SK-MEL-5 (cell line): Measurements from ENCODE around the gene INTS7. TPM values are rescaled to one million over a fixed set of nuclear protein-coding genes. Genes with fewer than 3 reads are reported as not detected.

Source experiments
- DNase-seq: peaks from one replicate; pipeline ENCODE4 v3.0.0-alpha.2; 2016; ENCODE audit warnings: low read depth, low spot score
- in situ Hi-C: cut with HindIII; loops from 2 replicates; pipeline ENCODE4 v1.10.0; 2016; ENCODE audit warnings: low sequenced_read_pairs, high pct_unique_total_duplicates, low pct_unique_long_range_greater_than_20kb
- polyA plus RNA-seq, 2 experiments: library from polyadenylated mRNA; depleted of rRNA; stranded (reverse); fragments of >200 nt; gene quantifications; 2 replicates each; pipeline ENCODE4 v1.2.3, GENCODE V29; 2015
- total RNA-seq: library from RNA; depleted of rRNA; stranded (reverse); fragments of >200 nt; shearing (Covaris generic); gene quantifications from 2 replicates; pipeline ENCODE4 v1.2.3, GENCODE V29; 2014; rRNA removed

INTS7 gene
- total RNA-seq, result 20.7 and 25.4 TPM in 2 replicates
- polyA plus RNA-seq (2015; cell fraction: cytosol; rRNA removed), result 21.2 and 21.6 TPM in 2 replicates
- 18.0 and 23.1 TPM in 2 replicates for polyA plus RNA-seq (2015; cell fraction: nucleus; rRNA removed)

GRCh38 chr1:212035123-212035834 is at the start of gene INTS7, which contains the start of gene DTL:
INTS7 (minus strand) TSS chr1:212035557; CDS start chr1:212035437, 120 bp downstream.
DTL (plus strand) TSS chr1:212035748; CDS start chr1:212035891, 143 bp downstream.
- DNase-seq, result peak; percentile 99
- in situ Hi-C loops, result no loop called here

GRCh38 chr1:212082765-212083406 is 47.5 kb upstream of the INTS7 start:
- in situ Hi-C loops, result no loop called here
- no peak for DNase-seq

- in situ Hi-C loops, result no loop called here
- no peak for DNase-seq
These were observed 43.5 kb upstream of the INTS7 start for GRCh38 chr1:212078826-212079225.

- DNase-seq, result peak; percentile 62
- in situ Hi-C loops, result no loop called here
These were observed 41.7 kb upstream of the INTS7 start for GRCh38 chr1:212077028-212077427.

- no peak for DNase-seq
- in situ Hi-C loops, result no loop called here
These were observed 39.5 kb upstream of the INTS7 start for GRCh38 chr1:212074856-212075255.

GRCh38 chr1:212074313-212074712 is 39.0 kb upstream of the INTS7 start:
- in situ Hi-C loops, result no loop called here
- peak; percentile 88 for DNase-seq

- in situ Hi-C loops, result no loop called here
- DNase-seq, result no peak
These were observed 38.1 kb upstream of the INTS7 start for GRCh38 chr1:212073490-212073889.

- DNase-seq, result no peak
- in situ Hi-C loops, result no loop called here
These were observed 36.7 kb upstream of the INTS7 start for GRCh38 chr1:212072047-212072446.

GRCh38 chr1:212070720-212071302 is 35.5 kb upstream of the INTS7 start:
- in situ Hi-C loops, result no loop called here
- DNase-seq, result peak; percentile 65

- no peak for DNase-seq
- in situ Hi-C loops, result no loop called here
These were observed 32.4 kb upstream of the INTS7 start for GRCh38 chr1:212067787-212068186.

- in situ Hi-C loops, result no loop called here
- peak; percentile 72 for DNase-seq
These were observed 27.6 kb upstream of the INTS7 start for GRCh38 chr1:212062832-212063438.

- in situ Hi-C loops, result no loop called here
- no peak for DNase-seq
These were observed 25.5 kb upstream of the INTS7 start for GRCh38 chr1:212060632-212061472.

- in situ Hi-C loops, result no loop called here
These were observed 20.0 kb upstream of the INTS7 start for GRCh38 chr1:212055333-212055732.

GRCh38 chr1:212053993-212054392 is 18.6 kb upstream of the INTS7 start:
- DNase-seq, result no peak
- in situ Hi-C loops, result no loop called here

More at GRCh38 chr1:212055333-212055732, 20.0 kb upstream of the INTS7 start:
- DNase-seq, result no peak

GRCh38 chr1:212045981-212046380 is 10.6 kb upstream of the INTS7 start:
- DNase-seq, result no peak
- in situ Hi-C loops, result no loop called here

GRCh38 chr1:212044851-212045250 is 9.5 kb upstream of the INTS7 start:
- in situ Hi-C loops, result no loop called here
- no peak for DNase-seq

GRCh38 chr1:212042436-212042835 is 7.1 kb upstream of the INTS7 start:
- in situ Hi-C loops, result no loop called here
- no peak for DNase-seq
